Measurements from ENCODE around the gene CD81. TPM values are rescaled to one million over a fixed set of nuclear protein-coding genes. Genes with fewer than 3 reads are reported as not detected.

The CD81 gene
- total RNA-seq, 1 experiment from 2014 or later: 194 TPM

DNA sequence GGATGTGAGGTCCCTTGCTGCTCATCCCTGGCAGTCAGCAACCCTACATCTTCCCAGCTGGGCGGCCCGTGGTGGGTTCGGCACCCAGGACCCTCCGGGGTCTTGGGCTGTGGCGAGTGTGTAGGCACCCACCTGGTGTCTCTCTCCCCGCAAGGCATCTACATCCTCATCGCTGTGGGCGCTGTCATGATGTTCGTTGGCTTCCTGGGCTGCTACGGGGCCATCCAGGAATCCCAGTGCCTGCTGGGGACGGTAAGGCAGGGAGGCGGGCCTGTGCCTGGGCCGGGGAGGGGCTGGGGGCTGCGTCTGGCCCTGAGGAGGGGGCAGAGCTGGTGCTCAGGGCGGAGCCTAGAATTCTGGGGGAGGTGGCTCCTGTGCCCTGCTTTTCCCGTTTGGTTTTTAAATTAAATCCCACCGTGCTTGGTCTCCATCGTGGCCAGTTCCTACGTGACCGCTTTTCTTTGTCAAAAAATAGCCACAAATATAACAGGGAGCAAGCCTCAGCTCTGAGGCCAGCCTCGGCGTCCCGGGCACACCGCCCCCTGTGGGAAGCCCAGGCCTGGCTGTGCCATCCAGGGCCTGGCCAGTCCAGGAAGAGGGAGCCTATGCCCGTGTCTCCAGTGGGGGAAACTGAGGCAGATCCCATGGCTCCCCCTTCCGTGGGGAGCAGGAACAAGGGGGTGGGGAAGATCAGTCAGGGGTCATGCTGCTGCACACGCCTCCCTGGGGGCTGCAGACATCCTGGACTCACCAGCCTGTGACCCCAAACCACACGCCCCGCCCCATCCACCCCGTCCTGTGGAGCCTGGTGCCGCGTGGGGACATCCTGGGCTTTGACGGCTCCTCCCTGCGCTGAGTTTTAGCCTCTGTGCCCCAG lies 17.1 kb downstream of the CD81 start:
- POLR2A ChIA-PET (ENCODE audit: low non-redundant PET): no interaction called here
- Histone ChIP-seq H3K4me3 (ENCODE audit: low read depth, low read length, poor library complexity, severe bottlenecking) (no peak overlapping the region), H3K36me3 (ENCODE audit: insufficient read depth, low read length, poor library complexity, severe bottlenecking) (peaks cover 3% of the 10 kb centered on the region), H3K4me1 (ENCODE audit: insufficient read depth, low read length, poor library complexity, severe bottlenecking) (no peaks in the 10 kb centered on the region), H3K27ac (ENCODE audit: low read depth, low read length, poor library complexity, severe bottlenecking) (no peak overlapping the region), H3K9me3 (ENCODE audit: low read depth, low read length, poor library complexity, severe bottlenecking) (no peaks in the 10 kb centered on the region), H3K27me3 (replicated peaks; ENCODE audit: insufficient read depth, low read depth, low read length, poor library complexity) (no peaks in the 10 kb centered on the region)
- intact Hi-C loops (cut with micrococcal nuclease; ENCODE audit: unreplicated experiment): no loop called here
- CTCF ChIA-PET: no interaction called here
- TF ChIP-seq, protein P1, sequence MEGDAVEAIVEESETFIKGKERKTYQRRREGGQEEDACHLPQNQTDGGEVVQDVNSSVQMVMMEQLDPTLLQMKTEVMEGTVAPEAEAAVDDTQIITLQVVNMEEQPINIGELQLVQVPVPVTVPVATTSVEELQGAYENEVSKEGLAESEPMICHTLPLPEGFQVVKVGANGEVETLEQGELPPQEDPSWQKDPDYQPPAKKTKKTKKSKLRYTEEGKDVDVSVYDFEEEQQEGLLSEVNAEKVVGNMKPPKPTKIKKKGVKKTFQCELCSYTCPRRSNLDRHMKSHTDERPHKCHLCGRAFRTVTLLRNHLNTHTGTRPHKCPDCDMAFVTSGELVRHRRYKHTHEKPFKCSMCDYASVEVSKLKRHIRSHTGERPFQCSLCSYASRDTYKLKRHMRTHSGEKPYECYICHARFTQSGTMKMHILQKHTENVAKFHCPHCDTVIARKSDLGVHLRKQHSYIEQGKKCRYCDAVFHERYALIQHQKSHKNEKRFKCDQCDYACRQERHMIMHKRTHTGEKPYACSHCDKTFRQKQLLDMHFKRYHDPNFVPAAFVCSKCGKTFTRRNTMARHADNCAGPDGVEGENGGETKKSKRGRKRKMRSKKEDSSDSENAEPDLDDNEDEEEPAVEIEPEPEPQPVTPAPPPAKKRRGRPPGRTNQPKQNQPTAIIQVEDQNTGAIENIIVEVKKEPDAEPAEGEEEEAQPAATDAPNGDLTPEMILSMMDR (conservative IDR thresholded peaks at IDR 0.05; ENCODE audit: low read depth, low read length): no peak
- no peak for TF ChIP-seq EZH2 (IDR thresholded peaks at IDR 0.05; ENCODE audit: borderline replicate concordance, low read depth, low read length, poor library complexity, severe bottlenecking)
- BruUV-seq (replicated peaks): no TSS peak
- DNase-seq (ENCODE audit: low spot score): no peak

DNA sequence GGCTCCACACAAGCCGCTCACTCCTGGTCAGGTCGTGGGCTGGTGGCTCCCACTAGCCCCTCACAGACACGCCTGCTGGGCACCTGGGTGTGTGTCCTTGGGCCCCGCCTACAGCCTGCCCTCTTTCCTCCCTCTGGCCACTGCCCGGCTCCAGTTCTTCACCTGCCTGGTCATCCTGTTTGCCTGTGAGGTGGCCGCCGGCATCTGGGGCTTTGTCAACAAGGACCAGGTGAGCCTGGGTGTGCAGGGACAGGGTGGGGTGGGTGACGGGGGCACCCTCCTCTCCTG lies 17.7 kb downstream of the CD81 start:
- POLR2A ChIA-PET (ENCODE audit: low non-redundant PET): no interaction called here
- H3K36me3 ChIP-seq (ENCODE audit: insufficient read depth, low read length, poor library complexity, severe bottlenecking): peaks cover 3% of the 10 kb centered on the region
- no peaks in the 10 kb centered on the region for H3K9me3 ChIP-seq (ENCODE audit: low read depth, low read length, poor library complexity, severe bottlenecking)
- no TSS peak for BruUV-seq (replicated peaks)
- intact Hi-C loops (cut with micrococcal nuclease; ENCODE audit: unreplicated experiment): no loop called here
- no peaks in the 10 kb centered on the region for H3K27me3 ChIP-seq (replicated peaks; ENCODE audit: insufficient read depth, low read depth, low read length, poor library complexity)
- H3K27ac ChIP-seq (ENCODE audit: low read depth, low read length, poor library complexity, severe bottlenecking): no peak overlapping the region
- DNase-seq (ENCODE audit: low spot score): no peak
- no peaks in the 10 kb centered on the region for H3K4me1 ChIP-seq (ENCODE audit: insufficient read depth, low read length, poor library complexity, severe bottlenecking)
- CTCF ChIA-PET: no interaction called here
- TF ChIP-seq, protein P1 (conservative IDR thresholded peaks at IDR 0.05; ENCODE audit: low read depth, low read length): no peak
- no peak for TF ChIP-seq EZH2 (IDR thresholded peaks at IDR 0.05; ENCODE audit: borderline replicate concordance, low read depth, low read length, poor library complexity, severe bottlenecking)
- no peak overlapping the region for H3K4me3 ChIP-seq (ENCODE audit: low read depth, low read length, poor library complexity, severe bottlenecking)

DNA sequence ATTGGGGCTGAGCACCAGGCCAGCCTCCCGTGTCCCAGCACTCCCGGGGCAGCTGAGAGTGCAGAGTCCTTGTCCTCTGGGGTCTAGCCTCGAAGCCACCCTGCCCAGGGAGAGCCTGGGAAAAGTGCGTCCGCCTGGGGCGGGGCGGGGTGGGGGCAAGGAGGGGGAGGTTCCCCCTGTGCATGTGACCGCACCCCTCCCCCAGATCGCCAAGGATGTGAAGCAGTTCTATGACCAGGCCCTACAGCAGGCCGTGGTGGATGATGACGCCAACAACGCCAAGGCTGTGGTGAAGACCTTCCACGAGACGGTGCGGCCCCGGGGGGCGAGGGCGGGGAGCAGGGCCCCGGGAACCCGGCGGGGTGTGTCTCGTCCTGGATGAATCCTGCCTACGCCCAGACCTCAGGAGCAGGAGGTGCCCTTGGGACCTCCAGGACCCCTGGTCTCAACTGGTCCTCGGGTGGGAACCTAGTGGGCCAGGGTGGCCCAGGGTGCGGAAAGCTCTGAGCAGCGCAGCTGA lies 18.2 kb downstream of the CD81 start:
- ChIA-PET POLR2A (ENCODE audit: low non-redundant PET) (no interaction called here), CTCF (no interaction called here)
- Histone ChIP-seq H3K36me3 (ENCODE audit: insufficient read depth, low read length, poor library complexity, severe bottlenecking) (peaks cover 3% of the 10 kb centered on the region), H3K4me1 (ENCODE audit: insufficient read depth, low read length, poor library complexity, severe bottlenecking) (no peaks in the 10 kb centered on the region), H3K27me3 (replicated peaks; ENCODE audit: insufficient read depth, low read depth, low read length, poor library complexity) (no peaks in the 10 kb centered on the region), H3K4me3 (ENCODE audit: low read depth, low read length, poor library complexity, severe bottlenecking) (no peak overlapping the region), H3K27ac (ENCODE audit: low read depth, low read length, poor library complexity, severe bottlenecking) (no peak overlapping the region), H3K9me3 (ENCODE audit: low read depth, low read length, poor library complexity, severe bottlenecking) (no peaks in the 10 kb centered on the region)
- intact Hi-C loops (cut with micrococcal nuclease; ENCODE audit: unreplicated experiment): no loop called here
- no peak for TF ChIP-seq EZH2 (IDR thresholded peaks at IDR 0.05; ENCODE audit: borderline replicate concordance, low read depth, low read length, poor library complexity, severe bottlenecking)
- TF ChIP-seq, protein P1 (conservative IDR thresholded peaks at IDR 0.05; ENCODE audit: low read depth, low read length): no peak
- no peak for DNase-seq (ENCODE audit: low spot score)
- no TSS peak for BruUV-seq (replicated peaks)

Data from A673 (cell line).